Thoracic aorta (tissue), 2 donors: ENCODE measurements around the gene BLVRA. TPM values are rescaled to one million over a fixed set of nuclear protein-coding genes. Genes with fewer than 3 reads are reported as not detected.
A peak's percentile ranks its signal among the peaks of the same experiment; 100 is the strongest.
"Not testable (repeated sequence)": the region's sequence is repeated elsewhere in the genome, so short reads cannot be mapped to it uniquely, and the experiment has no call there.

Source experiments
- ATAC-seq: fragments of 150-250 bp; one replicate; pipeline ENCODE4 v1.8.0; 2017; ENCODE audit warnings: low read depth; ENCODE audit not compliant: insufficient number of reproducible peaks, low FRiP score
- DNase-seq: peaks from one replicate; pipeline ENCODE4 v3.0.0-alpha.2; 2020; ENCODE audit warnings: low spot score
- H3K27ac ChIP-seq, 2 donors: fragments of 200-600 bp; sonication (generic); 1 replicate in 1 of 2; 2 replicates in 1 of 2; pipeline ENCODE4 v1.5.1; 2016; ENCODE audit warnings: mild to moderate bottlenecking in 2 of 2, moderate library complexity in 2 of 2
- H3K27me3 ChIP-seq: fragments of 200-600 bp; sonication (generic); replicated peaks from 2 replicates; pipeline ENCODE4 v1.6.0; 2016; ENCODE audit warnings: mild to moderate bottlenecking; ENCODE audit not compliant: insufficient read depth
- H3K36me3 ChIP-seq: fragments of 200-600 bp; sonication (generic); one replicate; pipeline ENCODE4 v1.5.1; 2016
- H3K4me1 ChIP-seq, 2 donors: fragments of 200-600 bp; sonication (generic); 1 replicate in 1 of 2; 2 replicates in 1 of 2; pipeline versions ENCODE4 v1.5.1 to v1.6.0; 2016; ENCODE audit warnings: low read depth in 2 of 2, mild to moderate bottlenecking in 1 of 2; ENCODE audit not compliant: control insufficient read depth in 1 of 2
- H3K4me3 ChIP-seq: fragments of 200-600 bp; sonication (generic); 2 replicates; pipeline ENCODE4 v1.5.1; 2016; ENCODE audit warnings: mild to moderate bottlenecking
- H3K9me3 ChIP-seq: fragments of 200-600 bp; sonication (generic); 2 replicates; pipeline ENCODE4 v1.5.1; 2016
- CTCF ChIP-seq: fragments of 200-600 bp; sonication (generic); IDR thresholded peaks from one replicate; pipeline ENCODE4 v1.5.1; 2019; ENCODE audit warnings: antibody characterized with exemption
- total RNA-seq, 2 donors: library from RNA; depleted of rRNA; stranded (reverse); fragments of >200 nt; gene quantifications; one replicate each; pipeline versions ENCODE4 v1.1.0 to v1.2.3, GENCODE V29; 2016

The BLVRA gene
- total RNA-seq, 2 donors from 2014 or later = 35.3 to 46.4 TPM

- no peak for TF ChIP-seq CTCF
- no peaks in the 10 kb centered on the region for H3K4me1 ChIP-seq
- no peaks in the 10 kb centered on the region for H3K9me3 ChIP-seq
- DNase-seq = no peak
- ATAC-seq = no peak
- no peak overlapping the region for H3K27ac ChIP-seq
- no peaks in the 10 kb centered on the region for H3K27me3 ChIP-seq
- H3K36me3 ChIP-seq = no peaks in the 10 kb centered on the region
- H3K4me3 ChIP-seq = no peak overlapping the region
These were observed 65.5 kb downstream of the BLVRA start for GRCh38 chr7:43823941-43824340.

GRCh38 chr7:43824513-43824912 is 66.0 kb downstream of the BLVRA start:
- not testable (repeated sequence) for ATAC-seq, H3K4me3 ChIP-seq, H3K27ac ChIP-seq, DNase-seq, H3K27me3 ChIP-seq, H3K9me3 ChIP-seq, H3K4me1 ChIP-seq, H3K36me3 ChIP-seq

DNA sequence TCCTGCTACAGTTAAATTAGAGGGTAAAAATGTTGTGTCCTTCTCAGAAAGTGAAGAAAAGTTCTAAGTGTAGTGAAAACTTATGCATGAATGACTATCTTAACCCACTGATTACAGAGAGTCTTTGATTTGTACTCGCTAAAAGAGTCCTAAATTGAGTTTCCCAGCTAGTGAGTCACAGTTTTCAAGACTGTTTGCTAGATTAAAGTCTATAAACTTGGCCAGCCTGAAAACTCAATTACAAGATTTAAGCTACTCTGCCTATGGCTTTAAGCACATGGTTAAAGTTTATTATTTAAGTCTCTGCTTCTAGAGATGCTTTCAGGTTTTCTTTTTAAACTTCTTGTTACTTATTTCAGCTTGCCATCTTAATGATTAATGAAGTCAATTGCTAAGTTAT is 66.5 kb downstream of the BLVRA start:
- H3K4me1 ChIP-seq = no peaks in the 10 kb centered on the region
- H3K36me3 ChIP-seq = no peaks in the 10 kb centered on the region
- no peak overlapping the region for H3K27ac ChIP-seq
- no peaks in the 10 kb centered on the region for H3K9me3 ChIP-seq
- DNase-seq = no peak
- H3K4me3 ChIP-seq = no peak overlapping the region
- no peaks in the 10 kb centered on the region for H3K27me3 ChIP-seq
- no peak for TF ChIP-seq CTCF
- no peak for ATAC-seq

DNA sequence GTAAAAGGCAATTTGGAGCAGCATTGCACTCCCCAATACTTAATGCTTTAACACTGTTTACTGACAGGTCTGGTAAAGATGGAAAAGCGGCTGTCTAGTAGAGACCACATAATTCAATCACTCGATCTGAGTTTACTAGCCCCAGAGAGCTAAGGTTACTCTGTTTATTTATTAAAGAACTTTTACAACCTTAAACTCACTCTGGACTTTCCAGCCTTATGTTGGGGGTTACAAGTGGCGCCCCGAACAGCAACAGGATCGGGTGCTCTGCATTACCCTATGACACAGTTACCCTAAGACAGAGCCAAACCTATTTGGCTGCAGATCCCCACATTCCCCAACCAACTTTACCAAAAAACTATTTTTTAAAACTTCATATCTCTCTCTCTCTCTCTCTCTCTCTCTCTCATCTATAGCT is 66.9 kb downstream of the BLVRA start:
- H3K4me3 ChIP-seq = no peak overlapping the region
- no peaks in the 10 kb centered on the region for H3K27me3 ChIP-seq
- no peak overlapping the region for H3K27ac ChIP-seq
- no peaks in the 10 kb centered on the region for H3K4me1 ChIP-seq
- no peaks in the 10 kb centered on the region for H3K36me3 ChIP-seq
- DNase-seq (no peak), ATAC-seq (no peak)
- TF ChIP-seq CTCF = no peak
- H3K9me3 ChIP-seq = no peaks in the 10 kb centered on the region

DNA sequence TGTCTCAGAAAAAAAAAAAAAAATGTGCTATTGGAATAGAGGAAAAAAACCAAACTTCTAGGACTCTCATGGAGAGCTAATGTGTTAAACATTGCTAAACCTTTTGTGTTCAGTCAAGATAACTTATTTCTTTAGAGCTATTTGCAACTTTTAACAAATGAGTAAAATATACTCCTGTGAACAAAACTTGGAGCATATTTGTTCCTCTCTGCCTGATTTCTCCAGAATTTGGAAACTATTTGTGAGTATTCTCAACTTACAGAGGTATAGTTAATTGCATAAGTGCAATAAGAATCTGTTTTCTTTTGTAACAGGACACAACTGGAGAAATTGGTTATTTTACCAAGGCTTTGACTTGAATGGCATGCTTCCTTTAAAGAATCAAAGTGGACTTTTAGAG is 72.4 kb downstream of the BLVRA start:
- not testable (repeated sequence) for H3K27ac ChIP-seq, ATAC-seq, H3K9me3 ChIP-seq, H3K36me3 ChIP-seq, DNase-seq, H3K27me3 ChIP-seq, H3K4me1 ChIP-seq, H3K4me3 ChIP-seq

DNA sequence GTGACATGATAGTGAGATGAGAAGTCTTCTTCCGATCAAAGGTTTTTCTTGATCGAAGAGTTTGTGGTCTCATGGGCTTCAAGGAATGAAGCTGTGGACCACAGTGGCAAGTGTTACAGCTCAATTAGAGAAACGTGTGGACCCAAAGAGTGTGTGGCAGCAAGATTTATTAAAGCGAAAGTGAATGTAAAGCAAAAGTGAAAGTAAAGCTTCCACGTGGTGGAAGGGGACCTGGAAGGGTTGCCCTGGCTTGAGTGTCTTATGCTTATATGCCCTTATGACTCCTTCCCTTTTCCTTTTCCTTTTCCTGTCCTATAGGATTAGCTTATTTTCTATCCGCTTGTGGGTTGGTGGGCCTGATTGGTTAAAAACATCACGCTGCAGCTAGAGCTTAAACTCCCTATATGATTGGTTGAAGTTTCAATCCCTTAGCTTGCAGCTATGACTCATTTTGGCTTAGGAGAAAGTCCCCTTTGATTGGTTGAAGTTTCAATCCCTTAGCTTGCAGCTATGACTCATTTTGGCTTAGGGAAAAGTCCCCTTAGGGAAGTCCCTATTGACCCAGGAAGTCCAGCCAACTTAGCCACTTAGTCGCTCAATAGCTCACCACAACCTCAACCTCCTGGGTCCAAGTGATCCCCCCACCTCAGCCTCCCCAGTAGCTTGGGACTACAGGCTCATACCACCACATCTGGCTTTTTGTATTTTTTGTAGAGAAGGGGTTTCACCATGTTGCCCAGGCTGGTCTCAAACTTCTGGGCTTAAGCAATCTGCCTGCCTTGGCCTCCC is 76.2 kb downstream of the BLVRA start:
- no peak for TF ChIP-seq CTCF
- DNase-seq (no peak), ATAC-seq (no peak)
- peak overlapping the region; percentile 49 for H3K4me3 ChIP-seq
- no peaks in the 10 kb centered on the region for H3K27me3 ChIP-seq
- H3K4me1 ChIP-seq = no peaks in the 10 kb centered on the region
- H3K9me3 ChIP-seq = peaks cover 4% of the 10 kb centered on the region
- H3K36me3 ChIP-seq = no peaks in the 10 kb centered on the region
- H3K27ac ChIP-seq = no peak overlapping the region
